ENCODE results near the gene SF3A2. TPM values are rescaled to one million over a fixed set of nuclear protein-coding genes. Genes with fewer than 3 reads are reported as not detected.

The SF3A2 gene
- total and polyA plus RNA-seq, 10 donors: 28.5 to 79.7 (median 45.0) TPM

DNA sequence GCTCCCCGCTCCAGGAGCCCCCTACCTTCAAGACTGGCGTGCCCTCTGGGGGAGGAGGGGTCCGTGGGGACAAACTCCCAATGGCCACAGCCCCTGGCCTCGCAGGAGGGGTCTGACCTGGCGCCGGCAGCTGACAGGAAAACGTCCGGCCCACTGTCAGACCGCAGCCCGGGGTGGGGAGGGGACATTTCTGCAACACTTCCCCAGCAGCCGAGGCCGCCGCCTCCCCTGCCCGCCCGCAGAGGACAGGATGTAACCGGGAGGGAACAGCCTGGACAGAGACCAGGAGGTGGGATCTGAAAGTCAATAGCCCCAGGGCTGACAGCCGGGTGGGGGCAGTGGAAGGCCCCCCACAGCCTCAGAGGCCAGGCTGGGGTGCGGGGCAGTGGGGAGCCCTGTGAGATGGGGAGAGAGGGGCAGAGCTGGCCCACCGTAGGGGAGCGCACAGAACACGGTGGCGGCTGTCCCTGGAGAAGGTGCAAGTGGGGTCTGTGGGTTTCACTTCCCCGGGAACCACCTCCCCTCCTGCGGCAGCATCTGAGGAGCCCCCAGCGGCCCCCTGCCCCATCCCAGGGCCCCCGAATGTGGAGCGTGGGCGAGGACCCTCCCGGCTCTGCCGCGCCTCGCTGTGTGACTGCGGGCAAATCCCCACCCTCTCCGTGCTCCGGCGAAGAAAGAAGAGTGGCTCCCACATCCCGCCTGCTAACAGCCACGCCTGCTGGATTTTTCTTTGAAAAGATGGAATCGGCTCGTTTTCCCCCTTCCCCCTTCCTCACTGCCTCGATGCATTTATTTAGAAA lies 45.6 kb downstream of the SF3A2 start, which contains the start of gene PEAK3:
PEAK3 (minus strand) TSS at position 114 of the 800 bp plus-strand sequence. CDS start 1,244 bp downstream, outside the sequence.
- TF ChIP-seq POLR2A (IDR thresholded peaks at IDR 0.05): no peak
- peak; percentile 87 to 97 (median 88) for TF ChIP-seq POLR2AphosphoS5 (IDR thresholded peaks at IDR 0.05)
- TF ChIP-seq, protein P1, sequence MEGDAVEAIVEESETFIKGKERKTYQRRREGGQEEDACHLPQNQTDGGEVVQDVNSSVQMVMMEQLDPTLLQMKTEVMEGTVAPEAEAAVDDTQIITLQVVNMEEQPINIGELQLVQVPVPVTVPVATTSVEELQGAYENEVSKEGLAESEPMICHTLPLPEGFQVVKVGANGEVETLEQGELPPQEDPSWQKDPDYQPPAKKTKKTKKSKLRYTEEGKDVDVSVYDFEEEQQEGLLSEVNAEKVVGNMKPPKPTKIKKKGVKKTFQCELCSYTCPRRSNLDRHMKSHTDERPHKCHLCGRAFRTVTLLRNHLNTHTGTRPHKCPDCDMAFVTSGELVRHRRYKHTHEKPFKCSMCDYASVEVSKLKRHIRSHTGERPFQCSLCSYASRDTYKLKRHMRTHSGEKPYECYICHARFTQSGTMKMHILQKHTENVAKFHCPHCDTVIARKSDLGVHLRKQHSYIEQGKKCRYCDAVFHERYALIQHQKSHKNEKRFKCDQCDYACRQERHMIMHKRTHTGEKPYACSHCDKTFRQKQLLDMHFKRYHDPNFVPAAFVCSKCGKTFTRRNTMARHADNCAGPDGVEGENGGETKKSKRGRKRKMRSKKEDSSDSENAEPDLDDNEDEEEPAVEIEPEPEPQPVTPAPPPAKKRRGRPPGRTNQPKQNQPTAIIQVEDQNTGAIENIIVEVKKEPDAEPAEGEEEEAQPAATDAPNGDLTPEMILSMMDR (IDR thresholded peaks at IDR 0.05 in 8 of 11, conservative IDR thresholded peaks at IDR 0.05 in 3 of 11): peak in 1 of 11 experiments; percentile 10
- Histone ChIP-seq H3K9me3 (no peaks in the 10 kb centered on the region), H3K4me1 (peaks cover 11 to 98% (median 39%) of the 10 kb centered on the region in 6 donors), H3K27ac (peak within 1 kb of the TSS in 7 of 8 donors; percentile 75 to 99 (median 83)), H3K4me3 (peak within 1 kb of the TSS; percentile 6 to 72 (median 38)), H3K27me3 (replicated peaks in 1 of 7) (no peaks in the 10 kb centered on the region), H3K36me3 (peaks cover 0 to 20% (median 0%) of the 10 kb centered on the region in 6 donors)
- 4 to 9% (median 6%) methylated on average over 29 to 41 of the region's 41 CpGs for WGBS, 5 donors
- intact Hi-C loops (cut with DNase I; ENCODE audit: low total_unique reads): no loop called here
- DNase-seq: peak; percentile 98

DNA sequence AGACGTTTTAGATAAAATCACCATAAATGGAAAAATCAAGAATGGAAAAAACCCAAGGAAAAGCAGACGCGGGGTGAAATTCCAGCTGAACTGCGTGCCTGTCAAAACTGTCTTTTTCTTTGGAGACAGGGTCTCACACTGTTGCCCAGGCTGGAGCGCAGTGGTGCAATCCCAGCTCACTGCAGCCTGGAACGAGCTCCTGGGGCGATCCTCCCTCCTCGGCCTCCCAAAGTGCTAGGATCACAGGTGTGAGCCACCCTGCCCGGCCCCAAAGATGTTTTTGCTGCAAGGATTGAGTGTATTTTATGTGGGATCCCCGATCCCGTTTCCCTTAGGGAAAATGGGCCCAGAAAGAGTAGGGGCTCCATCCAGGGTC lies 46.2 kb downstream of the SF3A2 start:
- H3K36me3 ChIP-seq: peaks cover 0 to 16% (median 0%) of the 10 kb centered on the region in 6 donors
- peak overlapping the region in 5 of 8 donors; percentile 37 to 72 (median 44) for H3K4me3 ChIP-seq
- no peaks in the 10 kb centered on the region for H3K27me3 ChIP-seq (replicated peaks in 1 of 7)
- peaks cover 11 to 98% (median 41%) of the 10 kb centered on the region in 6 donors for H3K4me1 ChIP-seq
- intact Hi-C loops (cut with DNase I; ENCODE audit: low total_unique reads): no loop called here
- WGBS, 5 donors: 72 to 82% (median 76%) methylated on average over 11 of the region's 11 CpGs
- peak overlapping the region in 6 of 8 donors; percentile 75 to 99 (median 86) for H3K27ac ChIP-seq
- no peak for TF ChIP-seq POLR2A (IDR thresholded peaks at IDR 0.05)
- no peak for DNase-seq
- no peaks in the 10 kb centered on the region for H3K9me3 ChIP-seq

DNA sequence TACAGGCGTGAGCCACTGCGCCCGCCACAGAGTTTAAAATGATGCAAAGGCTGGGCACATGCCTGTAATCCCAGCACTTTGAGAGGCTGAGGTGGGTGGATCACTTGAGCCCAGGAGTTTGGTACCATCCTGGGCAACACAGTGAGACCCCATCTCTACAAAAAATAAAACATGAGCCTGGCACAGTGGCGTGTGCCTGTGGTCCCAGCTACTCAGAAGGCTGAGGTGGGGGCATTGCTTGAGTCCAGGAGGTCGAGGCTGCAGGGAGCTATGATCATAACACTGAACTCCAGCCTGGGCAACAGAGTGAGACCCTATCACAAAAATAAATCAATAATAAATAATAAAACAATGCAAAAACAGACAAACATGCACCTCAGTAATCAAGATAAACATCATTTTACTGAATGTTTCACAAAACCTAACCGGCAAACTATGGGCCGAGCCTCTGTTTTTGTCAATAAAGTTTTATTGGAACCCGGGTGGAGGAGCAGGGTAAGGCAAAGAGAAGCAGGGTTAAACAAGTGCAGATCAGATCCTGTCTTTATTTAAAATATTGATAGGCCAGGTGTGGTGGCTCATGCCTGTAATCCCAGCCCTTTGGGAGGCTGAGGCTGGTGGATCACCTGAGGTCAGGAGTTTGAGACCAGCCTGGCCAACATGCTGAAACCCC lies 47.3 kb downstream of the SF3A2 start:
- Histone ChIP-seq H3K27ac (peak overlapping the region in 2 of 8 donors; percentile 92 to 99), H3K36me3 (peaks cover 0 to 7% (median 0%) of the 10 kb centered on the region in 6 donors), H3K4me1 (peaks cover 15 to 98% (median 52%) of the 10 kb centered on the region in 6 donors), H3K9me3 (no peaks in the 10 kb centered on the region), H3K4me3 (no peak overlapping the region), H3K27me3 (replicated peaks in 1 of 7) (peaks cover 0 to 5% (median 0%) of the 10 kb centered on the region in 7 donors)
- DNase-seq: no peak
- intact Hi-C loops (cut with DNase I; ENCODE audit: low total_unique reads): no loop called here
- WGBS, 5 donors: 82 to 97% (median 95%) methylated on average over 8 of the region's 8 CpGs
- TF ChIP-seq, protein P1 (IDR thresholded peaks at IDR 0.05 in 8 of 11, conservative IDR thresholded peaks at IDR 0.05 in 3 of 11): no peak
- TF ChIP-seq POLR2A (IDR thresholded peaks at IDR 0.05) (no peak), POLR2AphosphoS5 (IDR thresholded peaks at IDR 0.05) (no peak)

DNA sequence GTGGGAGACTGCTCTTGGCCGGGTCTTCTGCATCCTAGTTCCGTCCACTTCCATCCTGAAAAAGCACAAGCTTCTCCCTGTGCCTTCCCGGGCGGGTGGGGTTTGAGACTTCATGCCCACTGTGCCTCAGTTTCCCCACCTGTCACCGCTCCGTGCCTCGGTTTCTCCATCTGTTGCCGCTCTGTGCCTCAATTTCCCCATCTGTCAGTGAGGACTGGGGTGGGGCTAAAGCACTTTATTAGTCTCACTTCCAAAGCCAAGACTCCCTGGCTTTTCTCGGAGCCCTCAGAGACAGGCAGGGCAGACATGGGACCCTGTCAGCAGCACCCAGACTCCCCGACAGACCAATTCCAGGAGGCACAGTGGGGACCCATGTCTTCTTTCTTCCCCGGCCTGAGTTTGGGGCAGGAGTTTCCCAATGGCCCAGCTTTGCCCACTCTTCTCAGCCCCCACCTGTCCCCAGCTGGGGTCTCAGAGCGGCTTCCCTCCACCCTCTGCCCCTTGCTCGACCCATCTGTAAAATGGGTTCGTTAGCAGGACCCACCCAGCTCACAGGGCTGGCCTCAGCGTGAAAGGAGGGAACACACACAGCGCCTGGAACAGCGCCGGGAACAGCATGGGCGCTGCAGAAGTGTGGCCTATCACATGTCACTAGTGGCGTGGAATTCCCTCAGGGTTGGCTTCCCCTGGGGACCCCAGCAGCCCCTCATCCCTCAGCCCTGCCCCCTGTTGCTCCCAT lies 49.9 kb downstream of the SF3A2 start:
- Histone ChIP-seq H3K36me3 (peaks cover 0 to 5% (median 0%) of the 10 kb centered on the region in 6 donors), H3K4me1 (peaks cover 24 to 100% (median 63%) of the 10 kb centered on the region in 6 donors), H3K4me3 (no peak overlapping the region), H3K27me3 (replicated peaks in 1 of 7) (peaks cover 0 to 30% (median 24%) of the 10 kb centered on the region in 7 donors), H3K27ac (peak overlapping the region in 4 of 8 donors; percentile 93 to 99 (median 97)), H3K9me3 (no peaks in the 10 kb centered on the region)
- WGBS, 5 donors: 85 to 95% (median 88%) methylated on average over 19 to 20 of the region's 20 CpGs
- intact Hi-C loops (cut with DNase I; ENCODE audit: low total_unique reads): no loop called here
- no peak for DNase-seq
- TF ChIP-seq POLR2AphosphoS5 (IDR thresholded peaks at IDR 0.05): no peak
- TF ChIP-seq, protein P1 (IDR thresholded peaks at IDR 0.05 in 8 of 11, conservative IDR thresholded peaks at IDR 0.05 in 3 of 11): no peak
- TF ChIP-seq POLR2A (IDR thresholded peaks at IDR 0.05): no peak
